ENCODE data around the gene TMEM184B. TPM values are rescaled to one million over a fixed set of nuclear protein-coding genes. Genes with fewer than 3 reads are reported as not detected.
"Not testable (repeated sequence)": the region's sequence is repeated elsewhere in the genome, so short reads cannot be mapped to it uniquely, and the experiment has no call there.

TMEM184B gene
- total RNA-seq, 2 donors from 2014 or later = 55.4 to 57.6 TPM

DNA sequence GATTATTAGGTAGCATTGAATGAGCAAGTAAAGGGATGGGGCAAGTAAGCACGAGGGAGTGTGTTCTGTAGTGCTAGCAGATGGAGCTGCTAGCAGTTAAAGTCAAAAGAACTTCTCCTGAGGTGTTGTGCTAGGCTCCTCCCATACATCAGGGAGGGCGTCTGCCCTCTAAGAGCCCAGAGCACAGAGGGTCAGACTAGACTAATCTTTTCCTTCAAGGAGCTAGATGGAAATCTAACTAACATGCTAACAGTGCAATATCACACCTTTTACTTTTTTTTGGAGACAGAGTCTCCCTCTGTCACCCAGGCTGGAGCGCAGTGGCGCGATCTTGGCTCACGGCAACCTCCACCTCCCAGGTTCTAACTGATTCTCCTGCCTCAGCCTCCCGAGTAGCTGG, 88.0 kb downstream of the TMEM184B start:
- no peaks in the 10 kb centered on the region for H3K27me3 ChIP-seq (ENCODE audit: control insufficient read depth, insufficient read depth, low read length, poor library complexity, severe bottlenecking)
- no peak overlapping the region for H3K4me3 ChIP-seq (ENCODE audit: low read length)
- no peak overlapping the region for H3K9ac ChIP-seq (ENCODE audit: extremely low read depth, low read length, poor library complexity, severe bottlenecking)
- Mint-ChIP-seq H3K27ac (no peak overlapping the region), H3K9me3 (peaks cover 8% of the 10 kb centered on the region), H3K4me1 (peaks cover 25% of the 10 kb centered on the region), H3K27me3 (ENCODE audit: insufficient read depth) (peaks cover 2% of the 10 kb centered on the region), H3K36me3 (ENCODE audit: low read depth) (peaks cover under 1% of the 10 kb centered on the region), H3K4me3 (no peak overlapping the region)
- H3K27ac ChIP-seq (ENCODE audit: low read depth, low read length) = no peak overlapping the region
- no peaks in the 10 kb centered on the region for H3K36me3 ChIP-seq (ENCODE audit: control insufficient read depth, insufficient read depth, low read length)
- TF ChIP-seq, protein P1, sequence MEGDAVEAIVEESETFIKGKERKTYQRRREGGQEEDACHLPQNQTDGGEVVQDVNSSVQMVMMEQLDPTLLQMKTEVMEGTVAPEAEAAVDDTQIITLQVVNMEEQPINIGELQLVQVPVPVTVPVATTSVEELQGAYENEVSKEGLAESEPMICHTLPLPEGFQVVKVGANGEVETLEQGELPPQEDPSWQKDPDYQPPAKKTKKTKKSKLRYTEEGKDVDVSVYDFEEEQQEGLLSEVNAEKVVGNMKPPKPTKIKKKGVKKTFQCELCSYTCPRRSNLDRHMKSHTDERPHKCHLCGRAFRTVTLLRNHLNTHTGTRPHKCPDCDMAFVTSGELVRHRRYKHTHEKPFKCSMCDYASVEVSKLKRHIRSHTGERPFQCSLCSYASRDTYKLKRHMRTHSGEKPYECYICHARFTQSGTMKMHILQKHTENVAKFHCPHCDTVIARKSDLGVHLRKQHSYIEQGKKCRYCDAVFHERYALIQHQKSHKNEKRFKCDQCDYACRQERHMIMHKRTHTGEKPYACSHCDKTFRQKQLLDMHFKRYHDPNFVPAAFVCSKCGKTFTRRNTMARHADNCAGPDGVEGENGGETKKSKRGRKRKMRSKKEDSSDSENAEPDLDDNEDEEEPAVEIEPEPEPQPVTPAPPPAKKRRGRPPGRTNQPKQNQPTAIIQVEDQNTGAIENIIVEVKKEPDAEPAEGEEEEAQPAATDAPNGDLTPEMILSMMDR (conservative IDR thresholded peaks at IDR 0.05) = no peak
- peaks cover 8% of the 10 kb centered on the region for H3K4me1 ChIP-seq (ENCODE audit: control insufficient read depth, insufficient read depth, low read length)
- 78 to 81% methylated on average over 7 of the region's 7 CpGs for WGBS, 2 experiments (ENCODE audit: insufficient coverage in 1 of 2, insufficient read length in 1 of 2)
- DNase-seq = no peak
- H3K9me3 ChIP-seq (ENCODE audit: control insufficient read depth, low read length) = no peaks in the 10 kb centered on the region

DNA sequence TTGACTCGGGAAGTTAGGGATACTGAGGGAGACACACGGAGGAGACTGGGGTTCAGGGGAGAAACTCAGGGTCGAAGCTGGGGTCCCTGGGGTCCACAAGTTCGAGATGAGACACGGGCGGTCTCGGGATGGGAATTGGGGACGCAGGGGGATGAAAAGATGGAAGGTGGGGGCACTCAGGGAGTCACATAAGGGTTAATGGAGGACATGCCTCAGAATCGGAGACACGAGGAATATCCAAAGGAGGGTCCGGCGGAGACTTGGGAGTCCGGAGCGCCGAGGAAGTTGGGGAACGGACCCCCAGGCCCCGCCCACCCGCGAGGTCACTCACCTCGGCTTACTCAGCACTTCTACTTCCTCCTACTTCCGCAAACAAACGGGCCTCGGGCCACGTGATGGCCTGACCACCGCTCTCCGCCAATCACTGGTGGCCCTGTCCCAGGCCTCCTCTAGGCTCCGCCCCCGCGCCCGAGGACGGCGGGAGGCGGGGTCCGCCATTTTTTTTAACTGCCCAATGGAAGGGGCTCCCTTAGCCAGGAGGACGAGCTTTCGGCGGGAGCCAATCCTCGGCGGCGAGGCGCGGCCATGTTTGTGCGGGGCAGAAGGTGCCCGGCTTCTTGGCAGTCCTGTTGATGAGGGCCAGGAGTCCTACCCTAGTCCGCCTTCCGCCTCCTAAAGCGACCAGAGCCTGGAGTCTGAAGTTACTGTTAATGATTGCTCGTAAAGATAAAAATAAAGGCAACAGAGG, 91.2 kb downstream of the TMEM184B start, which contains the start of gene PLA2G6:
PLA2G6 (minus strand) TSS at position 378 of the 748 bp plus-strand sequence. CDS start 12,404 bp downstream, outside the sequence.
- Histone ChIP-seq H3K4me1 (ENCODE audit: control insufficient read depth, insufficient read depth, low read length) (peaks cover 8% of the 10 kb centered on the region), H3K9me3 (ENCODE audit: control insufficient read depth, low read length) (no peaks in the 10 kb centered on the region), H3K9ac (ENCODE audit: extremely low read depth, low read length, poor library complexity, severe bottlenecking) (peak within 1 kb of the TSS; percentile 91), H3K27ac (ENCODE audit: low read depth, low read length) (peak within 1 kb of the TSS; percentile 85), H3K36me3 (ENCODE audit: control insufficient read depth, insufficient read depth, low read length) (no peaks in the 10 kb centered on the region), H3K27me3 (ENCODE audit: control insufficient read depth, insufficient read depth, low read length, poor library complexity, severe bottlenecking) (no peaks in the 10 kb centered on the region), H3K4me3 (ENCODE audit: low read length) (peak within 1 kb of the TSS; percentile 92)
- Mint-ChIP-seq H3K27me3 (ENCODE audit: insufficient read depth) (no peaks in the 10 kb centered on the region), H3K27ac (peak within 1 kb of the TSS; percentile 99), H3K4me3 (peak within 1 kb of the TSS; percentile 90), H3K4me1 (peaks cover 34% of the 10 kb centered on the region), H3K9me3 (no peaks in the 10 kb centered on the region), H3K36me3 (ENCODE audit: low read depth) (peaks cover 6% of the 10 kb centered on the region)
- WGBS, 2 experiments (ENCODE audit: insufficient coverage in 1 of 2, insufficient read length in 1 of 2) = 4% methylated on average over 27 to 48 of the region's 48 CpGs
- TF ChIP-seq, protein P1 (conservative IDR thresholded peaks at IDR 0.05) = no peak
- peak; percentile 100 for DNase-seq

DNA sequence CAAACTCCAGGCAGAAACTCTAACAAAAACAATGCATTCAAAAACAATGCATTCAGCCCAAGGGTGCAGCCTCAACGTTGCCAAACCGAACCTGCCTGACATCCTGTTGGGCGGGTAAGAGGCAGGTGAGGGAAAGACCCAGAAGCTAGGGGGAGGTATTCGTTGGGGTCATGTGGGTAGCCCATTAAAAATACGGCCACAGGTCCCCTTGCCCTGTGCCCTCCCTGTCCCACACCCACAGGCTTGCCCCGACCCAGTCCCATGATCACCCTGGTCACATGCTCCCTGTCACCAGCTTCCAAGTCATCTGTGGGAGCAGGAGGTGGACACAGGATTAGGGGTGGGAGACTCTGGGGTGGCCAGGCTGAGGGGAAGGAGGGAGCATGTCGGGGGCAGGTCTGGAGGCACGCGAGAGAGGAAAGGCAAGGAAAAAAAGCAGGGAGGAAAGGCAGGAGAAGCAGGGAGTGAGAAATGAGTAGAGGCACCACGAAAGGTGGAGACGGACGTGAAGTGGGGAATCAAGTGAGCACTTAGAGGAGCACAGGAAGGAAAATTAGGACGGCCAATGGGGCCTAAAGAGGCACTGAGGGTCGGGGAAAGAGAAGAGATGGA, 91.9 kb downstream of the TMEM184B start:
- H3K9ac ChIP-seq (ENCODE audit: extremely low read depth, low read length, poor library complexity, severe bottlenecking) = peak overlapping the region; percentile 91
- H3K27me3 ChIP-seq (ENCODE audit: control insufficient read depth, insufficient read depth, low read length, poor library complexity, severe bottlenecking) = no peaks in the 10 kb centered on the region

DNA sequence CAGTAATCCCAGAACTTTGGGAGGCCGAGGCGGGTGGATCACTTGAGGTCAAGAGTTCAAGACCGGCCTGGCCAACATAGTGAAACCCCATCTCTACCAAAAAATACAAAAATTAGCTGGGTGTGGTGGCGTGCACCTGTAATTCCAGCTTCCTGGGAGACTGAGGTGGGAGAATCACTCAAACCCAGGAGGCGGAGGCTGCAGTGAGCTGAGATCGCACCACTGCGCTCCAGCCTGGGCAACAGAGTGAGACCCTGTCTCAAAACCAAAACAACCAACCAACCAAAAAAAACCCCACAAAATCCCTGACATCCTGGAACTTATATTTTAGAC, 94.2 kb downstream of the TMEM184B start:
- not testable (repeated sequence) for H3K9me3 ChIP-seq (ENCODE audit: control insufficient read depth, low read length); H3K36me3 Mint-ChIP-seq (ENCODE audit: low read depth); H3K27ac Mint-ChIP-seq; H3K9ac ChIP-seq (ENCODE audit: extremely low read depth, low read length, poor library complexity, severe bottlenecking); H3K4me3 Mint-ChIP-seq; H3K36me3 ChIP-seq (ENCODE audit: control insufficient read depth, insufficient read depth, low read length); H3K9me3 Mint-ChIP-seq; H3K27me3 Mint-ChIP-seq (ENCODE audit: insufficient read depth); DNase-seq; H3K4me1 ChIP-seq (ENCODE audit: control insufficient read depth, insufficient read depth, low read length); H3K27ac ChIP-seq (ENCODE audit: low read depth, low read length); H3K27me3 ChIP-seq (ENCODE audit: control insufficient read depth, insufficient read depth, low read length, poor library complexity, severe bottlenecking); H3K4me3 ChIP-seq (ENCODE audit: low read length)
- WGBS, 2 experiments (ENCODE audit: insufficient coverage in 1 of 2, insufficient read length in 1 of 2) = 96 to 100% methylated on average over 4 to 7 of the region's 7 CpGs
- H3K4me1 Mint-ChIP-seq = peaks cover 30% of the 10 kb centered on the region

More for the DNA sequence above, 91.9 kb downstream of the TMEM184B start:
- Mint-ChIP-seq H3K9me3 (no peaks in the 10 kb centered on the region), H3K4me3 (peak overlapping the region; percentile 90), H3K36me3 (ENCODE audit: low read depth) (peaks cover 6% of the 10 kb centered on the region), H3K4me1 (peaks cover 34% of the 10 kb centered on the region), H3K27me3 (ENCODE audit: insufficient read depth) (no peaks in the 10 kb centered on the region), H3K27ac (peak overlapping the region; percentile 99)
- TF ChIP-seq, protein P1 (conservative IDR thresholded peaks at IDR 0.05) = no peak
- Histone ChIP-seq H3K27ac (ENCODE audit: low read depth, low read length) (peak overlapping the region; percentile 85), H3K4me1 (ENCODE audit: control insufficient read depth, insufficient read depth, low read length) (peaks cover 8% of the 10 kb centered on the region), H3K9me3 (ENCODE audit: control insufficient read depth, low read length) (no peaks in the 10 kb centered on the region), H3K36me3 (ENCODE audit: control insufficient read depth, insufficient read depth, low read length) (no peaks in the 10 kb centered on the region), H3K4me3 (ENCODE audit: low read length) (peak overlapping the region; percentile 92)
- 49 to 55% methylated on average over 10 to 14 of the region's 14 CpGs for WGBS, 2 experiments (ENCODE audit: insufficient coverage in 1 of 2, insufficient read length in 1 of 2)
- peak; percentile 71 for DNase-seq
